Ammon's horn (tissue), 1 donor: ENCODE results near the gene TNFRSF1B.

Source experiments
- DNase-seq: peaks from one replicate; pipeline ENCODE4 v3.0.0-alpha.2; 2016; ENCODE audit warnings: low spot score

The TNFRSF1B gene

DNA sequence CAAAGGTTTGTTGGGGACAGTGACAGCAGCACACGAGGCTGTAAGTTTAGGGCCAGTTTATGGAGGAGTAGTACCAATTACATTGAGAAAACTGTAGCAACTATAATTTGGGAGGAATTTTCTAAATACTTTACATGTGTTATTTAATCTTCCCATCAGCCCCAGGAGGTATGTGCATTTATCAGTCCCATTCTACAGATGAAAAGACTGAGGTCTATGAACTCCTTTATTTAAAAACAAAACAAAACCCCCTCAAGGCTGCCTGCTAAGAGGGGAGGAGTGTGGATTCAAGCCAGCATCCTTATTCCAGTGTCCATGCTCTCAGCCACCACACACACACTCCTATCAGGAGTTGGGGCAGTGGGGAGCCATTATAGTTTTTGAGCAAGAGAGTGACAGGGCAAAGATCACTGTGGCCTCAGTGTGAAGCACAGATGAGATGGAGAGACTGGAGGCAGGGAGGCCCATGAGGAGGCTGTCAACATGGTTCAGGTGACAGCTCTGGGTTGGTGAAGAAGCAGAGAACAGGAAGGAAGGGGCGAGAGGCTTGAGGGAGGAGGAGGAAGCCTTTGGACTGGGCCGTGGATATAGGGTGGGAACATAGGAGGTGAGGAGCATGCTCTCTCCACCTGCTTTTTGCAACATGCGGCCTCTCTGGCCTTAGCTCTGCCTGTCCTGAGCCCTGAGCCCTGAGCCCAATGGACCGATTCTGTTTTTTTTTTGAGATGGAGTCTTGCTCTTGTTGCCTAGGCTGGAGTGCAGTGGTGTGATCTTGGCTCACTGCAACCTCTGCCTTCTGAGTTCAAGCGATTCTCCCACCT is 9.7 kb downstream of the TNFRSF1B start:
- DNase-seq: no peak

DNA sequence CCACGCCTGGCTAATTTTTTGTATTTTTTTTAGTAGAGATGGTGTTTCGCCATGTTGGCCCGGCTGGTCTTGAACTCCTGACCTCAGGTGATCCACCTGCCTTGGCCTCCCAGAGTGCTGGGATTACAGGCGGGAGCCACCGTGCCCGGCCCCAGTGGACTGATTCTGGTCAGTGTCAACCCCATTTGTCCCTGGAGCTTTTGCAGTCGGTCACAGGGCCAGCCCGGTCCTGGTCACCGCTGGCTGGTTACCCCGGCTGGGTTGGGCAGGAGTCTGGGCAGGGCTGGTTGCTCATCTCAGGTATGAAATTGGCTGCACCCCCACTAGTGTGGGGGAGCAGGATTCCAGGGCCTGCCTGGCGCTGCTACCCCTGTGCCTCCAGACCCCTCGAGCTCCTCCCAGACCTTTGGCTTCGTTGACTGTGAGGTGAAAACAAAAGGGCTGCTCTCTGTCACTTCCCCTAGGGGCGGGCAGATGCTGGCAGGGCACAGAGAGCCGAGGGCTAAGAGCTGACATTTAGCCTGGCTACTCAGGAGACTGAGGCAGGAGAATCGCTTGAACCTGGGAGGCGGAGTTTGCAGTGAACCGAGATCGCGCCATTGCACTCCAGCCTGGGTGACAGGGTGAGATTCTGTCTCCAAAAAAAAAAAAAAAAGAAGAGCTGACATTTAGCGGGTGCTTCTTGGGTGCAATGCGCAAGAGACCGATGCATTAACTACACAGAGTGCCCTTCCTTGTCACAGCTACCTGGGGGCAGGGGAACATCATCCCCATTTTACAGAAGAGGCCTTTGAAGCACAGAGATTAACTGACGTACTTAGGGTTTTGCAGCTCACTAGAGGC is 10.6 kb downstream of the TNFRSF1B start:
- DNase-seq: no peak

DNA sequence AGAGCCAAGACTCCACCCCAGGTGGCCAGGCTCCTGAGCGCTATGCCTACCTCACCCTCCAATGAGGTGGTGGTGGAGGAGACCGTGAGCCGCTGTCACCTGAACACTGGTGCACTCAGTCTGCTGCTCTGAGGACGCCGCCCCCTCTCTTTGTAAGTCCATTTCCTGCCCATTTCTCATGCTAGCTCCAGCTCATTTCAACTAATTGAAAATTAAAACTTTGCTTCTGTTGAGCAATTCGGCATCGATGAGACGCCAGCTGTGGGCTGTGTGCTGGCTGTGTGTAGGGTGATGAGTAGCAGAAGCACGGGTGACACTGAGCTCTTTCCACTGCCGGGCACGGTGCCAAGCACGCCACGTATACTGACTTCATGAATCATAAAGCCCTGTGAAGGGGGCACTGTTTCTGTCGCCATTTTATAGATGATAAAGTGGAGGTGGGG is 11.2 kb downstream of the TNFRSF1B start:
- DNase-seq: no peak

DNA sequence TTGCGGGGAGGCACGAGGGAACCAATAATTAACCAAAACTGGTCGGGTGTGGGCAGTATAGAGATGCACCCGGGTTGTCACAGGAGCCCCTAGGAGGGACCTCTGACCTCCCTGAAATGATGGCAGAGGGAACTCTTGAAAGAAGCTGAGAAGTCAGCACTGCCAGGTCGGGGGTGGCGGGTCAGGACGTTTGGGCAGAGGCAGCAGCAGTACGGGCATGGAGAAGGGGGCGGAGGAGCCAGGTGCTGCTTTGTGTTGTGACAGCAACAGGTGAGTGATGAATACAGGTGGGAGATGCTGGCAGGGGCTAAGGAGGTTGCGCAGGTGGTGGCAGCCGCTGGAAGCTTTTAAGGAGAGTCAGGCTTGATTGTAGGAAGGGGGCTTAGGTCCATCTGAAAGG is 11.7 kb downstream of the TNFRSF1B start:
- DNase-seq: no peak

DNA sequence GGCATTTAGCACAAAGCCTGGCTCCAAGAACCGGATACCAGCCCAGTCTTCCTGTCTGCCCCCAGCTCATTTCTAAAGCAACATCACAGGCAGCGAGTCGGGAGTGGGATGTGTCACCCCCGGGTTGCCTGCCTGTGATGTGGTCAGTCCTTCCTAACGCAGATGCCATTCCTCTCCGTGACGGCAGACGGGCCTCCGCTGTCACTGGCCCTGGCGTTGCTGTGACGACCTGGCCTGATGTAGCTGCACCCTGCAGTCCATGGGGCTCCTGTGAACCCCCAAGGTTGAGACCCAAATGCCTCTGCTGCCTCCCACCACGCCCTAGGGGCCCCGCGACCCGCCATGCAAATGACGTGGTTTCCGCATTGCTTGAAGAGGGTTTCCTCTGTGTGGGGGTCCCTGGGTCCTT is 12.3 kb downstream of the TNFRSF1B start:
- no peak for DNase-seq

DNA sequence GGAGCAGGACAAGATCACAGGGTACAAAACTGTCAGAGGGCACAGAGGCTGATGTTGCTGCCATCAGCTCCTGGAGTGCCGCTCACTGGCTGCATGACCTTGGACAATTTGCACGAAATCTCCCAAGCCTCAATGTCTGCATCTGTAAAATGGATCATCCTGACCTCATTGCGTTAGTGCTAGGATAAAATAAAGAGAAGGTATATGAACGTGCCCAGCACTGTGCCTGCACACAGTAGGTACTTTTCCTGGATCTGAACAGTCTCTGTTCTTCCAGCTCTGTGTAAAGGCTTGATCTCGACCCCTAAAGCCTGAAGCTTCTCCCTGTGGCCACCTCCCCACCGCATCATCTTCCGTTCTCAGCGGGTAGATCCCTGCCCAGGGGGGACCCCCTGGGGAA is 12.9 kb downstream of the TNFRSF1B start:
- no peak for DNase-seq

DNA sequence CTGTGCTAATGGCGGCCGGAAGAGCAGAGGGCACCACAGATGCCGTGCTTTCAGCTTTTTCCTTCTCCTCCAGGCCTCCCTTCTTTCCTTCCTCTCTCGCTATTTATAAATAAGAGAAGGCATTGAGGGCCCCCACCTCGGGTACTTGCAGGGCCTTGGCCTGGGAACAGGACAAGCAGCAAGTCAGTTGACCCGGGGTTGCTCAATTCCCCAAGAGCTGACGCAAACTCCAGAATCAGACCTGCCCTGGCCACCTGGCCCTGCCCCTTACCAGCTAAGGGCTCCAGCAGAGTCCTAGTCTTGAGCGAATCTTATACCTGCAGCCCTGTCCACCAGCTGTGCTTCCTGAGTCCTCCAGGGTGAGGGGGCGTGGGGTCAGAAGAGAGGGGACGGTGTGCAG is 13.5 kb downstream of the TNFRSF1B start:
- DNase-seq: peak; percentile 74

DNA sequence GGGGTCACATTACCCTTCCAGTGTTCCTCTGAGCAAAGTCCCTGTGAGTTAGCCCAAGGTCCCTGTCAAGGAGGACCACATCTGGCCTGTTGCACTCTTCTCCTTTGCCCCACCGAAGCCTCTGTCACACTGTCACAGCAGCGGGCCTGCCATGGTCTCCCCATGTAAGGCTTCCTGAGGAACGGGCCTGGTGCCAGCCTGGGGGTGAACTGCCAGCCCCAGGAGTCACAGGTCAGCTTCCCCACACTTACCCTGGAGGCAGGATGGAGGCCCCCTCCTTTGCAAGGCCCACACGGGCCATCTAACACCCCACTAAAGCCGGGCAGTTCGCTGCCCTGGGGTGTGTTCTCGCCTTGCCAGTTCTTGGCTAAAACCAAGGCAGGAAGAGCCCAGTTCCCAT is 14.1 kb downstream of the TNFRSF1B start:
- DNase-seq: no peak

DNA sequence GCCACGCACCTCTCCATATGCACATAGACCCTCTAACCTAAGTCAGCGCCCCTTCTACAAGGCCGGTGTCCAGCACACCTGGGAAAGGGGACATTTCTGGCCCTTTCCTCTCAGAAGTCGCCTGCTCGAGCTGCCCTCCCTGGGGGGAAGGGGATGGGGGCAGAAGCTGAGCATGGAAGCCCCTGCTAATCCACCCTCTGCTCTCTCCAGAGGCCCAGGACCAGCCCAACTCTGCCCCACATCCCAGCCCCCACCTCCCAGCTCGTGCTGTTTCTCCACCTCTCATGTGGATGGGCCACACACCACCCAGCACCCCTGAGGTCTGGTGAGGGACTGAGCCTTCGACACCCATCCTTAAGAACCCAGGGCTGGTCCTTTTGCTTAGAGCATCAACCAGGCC is 14.8 kb downstream of the TNFRSF1B start:
- no peak for DNase-seq

DNA sequence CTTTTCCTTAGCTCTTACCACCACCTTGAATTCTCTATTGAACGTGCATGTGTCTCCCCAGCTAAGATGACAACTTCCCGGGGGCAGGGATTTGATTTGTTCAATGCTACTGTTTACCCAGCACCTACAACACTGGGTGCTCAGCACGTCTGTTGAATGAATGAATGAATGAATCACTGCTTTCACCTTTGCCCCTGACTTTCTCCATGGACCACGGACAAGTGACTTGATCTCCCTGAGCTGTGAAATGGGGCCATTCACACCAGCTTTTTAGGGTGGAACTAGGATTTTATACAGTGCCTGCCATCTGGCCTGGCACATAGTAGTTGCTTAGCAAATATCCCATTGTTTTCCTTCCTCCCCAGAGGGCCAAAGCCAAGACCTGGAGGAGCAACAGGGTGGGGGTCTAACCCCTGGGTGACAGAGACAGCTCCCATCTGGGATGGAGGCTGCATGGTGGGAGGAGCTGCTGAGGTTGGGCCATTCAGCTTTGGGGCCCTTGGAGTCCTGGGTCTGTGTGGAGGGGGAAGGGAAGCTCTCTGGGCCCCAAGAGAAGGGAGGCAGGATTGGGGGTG is 15.7 kb downstream of the TNFRSF1B start:
- DNase-seq: no peak

DNA sequence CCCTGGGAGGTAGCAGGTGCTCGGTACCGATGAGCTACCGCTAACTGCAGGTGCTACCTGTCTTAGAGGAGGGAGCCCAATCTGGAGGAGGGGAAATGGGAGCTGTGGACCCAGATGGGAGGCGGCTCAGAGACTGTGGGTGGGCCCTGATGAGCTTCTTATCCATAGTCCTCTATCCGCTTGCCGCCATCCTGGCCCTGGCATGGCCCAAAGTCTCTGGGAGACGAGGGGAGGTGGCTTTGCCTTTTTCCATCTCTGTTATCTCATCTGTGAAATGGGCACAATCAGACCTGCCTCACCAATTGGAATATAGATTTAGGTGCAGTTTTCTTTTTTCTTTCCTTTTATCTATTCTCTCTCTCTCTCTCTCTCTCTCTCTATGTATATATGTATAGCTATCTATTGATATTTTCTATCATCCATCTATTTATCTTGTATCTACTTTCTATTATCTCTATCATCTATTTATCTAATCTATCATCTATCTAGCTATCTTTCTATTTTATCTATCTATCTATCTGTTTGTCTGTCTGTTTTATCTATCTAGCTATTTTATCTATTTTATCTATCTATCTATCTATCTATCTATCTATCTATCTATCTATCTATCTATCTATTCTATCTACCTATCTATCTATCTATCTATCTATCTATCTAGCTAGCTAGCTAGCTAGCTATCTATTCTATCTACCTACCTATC is 16.5 kb downstream of the TNFRSF1B start:
- DNase-seq: no peak

DNA sequence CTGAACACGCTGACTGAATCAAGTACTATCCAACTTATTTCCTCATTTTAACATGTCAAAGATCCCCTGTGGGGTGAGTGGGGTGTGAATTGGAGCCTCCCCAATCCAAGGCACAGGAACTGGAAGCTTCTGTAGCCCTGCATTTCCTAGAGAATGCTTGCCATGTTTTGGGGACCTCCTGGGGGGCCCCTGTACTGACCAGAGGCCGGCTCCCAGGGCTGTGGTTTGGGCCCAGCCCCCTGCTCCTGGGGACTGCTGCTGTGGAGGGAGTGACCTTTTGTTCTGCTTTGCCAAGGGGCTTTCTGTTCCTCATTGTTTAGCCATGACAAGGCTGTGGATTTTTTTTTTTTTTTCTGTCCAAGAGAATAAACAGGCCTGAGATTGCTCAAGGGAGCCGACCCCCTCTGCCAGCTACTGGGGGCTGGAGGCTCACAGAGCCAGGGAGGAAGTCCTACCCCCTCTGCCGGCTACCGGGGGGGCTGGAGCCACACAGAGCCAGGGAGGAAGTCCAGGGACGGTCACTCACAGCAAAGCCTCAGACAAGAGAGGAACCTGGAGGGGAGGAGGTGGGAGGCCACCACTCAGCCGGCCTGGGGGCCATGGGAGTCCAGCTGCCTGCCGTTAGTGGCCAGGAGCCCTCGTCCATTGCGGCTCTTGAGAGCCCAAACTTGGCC is 17.4 kb downstream of the TNFRSF1B start:
- DNase-seq: peak; percentile 79

DNA sequence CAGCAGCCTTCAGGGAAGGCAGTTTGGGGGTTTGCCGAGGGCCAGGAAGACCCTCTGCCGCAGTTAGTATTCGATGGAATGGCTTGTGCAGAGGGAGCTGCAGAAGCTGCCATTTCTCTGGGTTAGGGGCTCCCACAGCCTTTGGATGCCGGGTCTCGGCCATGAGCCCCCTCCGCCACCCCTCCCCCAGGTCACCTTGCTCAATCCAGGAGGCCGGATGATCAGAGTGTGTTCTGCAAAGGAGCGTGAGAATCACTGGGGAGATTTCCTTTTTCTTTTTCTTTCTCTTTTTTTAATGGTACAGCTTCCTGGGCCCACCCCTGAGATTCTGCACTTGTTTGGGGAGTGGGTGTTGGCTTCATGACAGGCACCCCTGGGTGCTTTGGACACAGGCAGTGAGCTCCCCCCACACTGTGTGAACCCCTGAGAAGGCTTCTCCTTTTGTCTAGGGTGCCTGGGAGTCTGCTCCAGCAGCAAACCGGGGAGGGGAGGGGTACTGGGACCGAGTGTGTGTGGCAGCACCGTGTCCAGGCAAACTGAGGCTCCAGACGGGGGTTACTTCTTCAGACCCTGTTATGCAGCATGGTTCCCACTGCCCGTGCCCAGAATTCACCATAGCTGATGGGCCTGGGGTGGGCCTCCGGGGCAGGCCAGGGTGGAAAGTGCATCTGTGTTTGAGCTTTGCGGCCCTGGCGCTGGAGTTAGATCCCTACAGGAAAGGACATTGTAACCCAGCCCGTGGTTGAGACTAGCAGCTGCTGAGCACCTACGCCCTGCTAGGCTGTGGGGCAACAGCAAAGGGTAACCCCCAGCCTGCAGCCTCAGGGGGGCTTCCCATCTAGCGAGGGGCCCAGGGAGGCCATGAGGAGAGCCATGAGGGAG is 18.5 kb downstream of the TNFRSF1B start:
- no peak for DNase-seq

DNA sequence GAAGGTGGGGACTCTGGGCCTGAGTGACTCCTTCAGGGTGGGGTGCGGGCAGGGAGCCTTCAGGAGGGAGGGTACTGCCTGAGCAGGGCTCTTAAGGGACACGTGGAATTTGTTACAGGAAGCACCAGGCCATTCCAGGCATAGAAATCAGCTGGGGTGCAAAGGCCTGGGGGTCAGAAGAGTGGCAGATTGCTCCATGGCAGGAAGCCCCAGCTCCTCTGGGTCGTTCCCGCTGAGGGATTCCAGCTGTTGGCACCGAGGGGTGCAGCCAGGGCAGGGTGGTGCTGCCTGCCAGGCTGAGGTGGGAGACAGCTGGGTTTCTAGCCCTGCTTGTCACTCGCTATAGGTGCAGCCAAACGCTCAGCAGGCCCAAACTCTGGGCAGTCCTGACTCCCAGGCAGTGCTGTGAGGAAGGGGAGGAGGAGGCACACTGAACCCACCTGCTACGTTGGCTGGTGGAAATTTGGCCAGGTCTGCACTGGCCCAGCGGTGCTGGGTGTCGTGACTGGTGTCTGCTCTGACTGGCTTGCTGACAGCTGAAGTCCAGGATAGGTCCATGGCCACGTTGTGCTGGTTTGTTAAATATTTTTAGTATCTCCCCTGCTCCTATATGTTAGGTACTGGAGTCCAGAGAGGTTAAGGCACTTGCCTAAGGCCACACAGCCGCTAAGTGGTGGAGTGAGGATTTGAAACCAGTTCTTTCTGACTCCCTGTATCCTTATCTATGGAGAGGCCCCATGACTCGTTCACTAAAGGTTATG is 19.3 kb downstream of the TNFRSF1B start:
- no peak for DNase-seq

DNA sequence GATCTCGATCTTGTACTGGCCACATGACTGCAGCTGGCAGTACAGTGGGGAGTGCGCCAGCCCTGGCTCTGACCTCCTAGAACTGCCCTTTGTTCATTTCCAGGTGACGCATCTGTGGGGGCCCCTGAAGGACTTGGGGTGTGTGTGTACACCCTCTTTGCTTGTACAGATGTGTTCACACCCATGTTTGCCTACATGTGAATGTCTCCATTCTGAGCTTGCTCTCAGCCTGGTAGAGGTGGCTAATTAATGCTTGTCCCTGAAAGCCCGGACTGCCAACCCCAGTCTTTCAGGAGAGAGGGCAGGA is 19.8 kb downstream of the TNFRSF1B start:
- DNase-seq: no peak

DNA sequence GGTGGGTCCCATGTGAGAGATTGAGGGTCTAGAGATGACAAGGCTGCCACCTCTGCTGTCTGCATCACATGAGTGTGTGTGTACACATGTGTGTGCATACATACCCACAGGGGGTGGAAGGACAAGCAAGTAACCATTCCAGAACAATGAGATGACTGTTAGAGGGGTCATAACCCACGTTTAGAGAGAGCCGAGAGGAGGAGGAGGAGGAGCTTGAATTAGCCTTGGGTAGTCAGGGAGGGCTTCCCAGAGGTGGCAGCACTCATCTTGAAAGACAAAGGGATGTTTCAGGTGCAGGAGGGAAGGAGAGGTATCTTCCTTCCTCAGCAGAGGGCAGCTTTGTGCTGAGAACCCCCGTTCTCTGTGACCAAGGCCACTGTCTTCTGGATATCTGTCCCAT is 21.3 kb downstream of the TNFRSF1B start:
- DNase-seq: no peak

DNA sequence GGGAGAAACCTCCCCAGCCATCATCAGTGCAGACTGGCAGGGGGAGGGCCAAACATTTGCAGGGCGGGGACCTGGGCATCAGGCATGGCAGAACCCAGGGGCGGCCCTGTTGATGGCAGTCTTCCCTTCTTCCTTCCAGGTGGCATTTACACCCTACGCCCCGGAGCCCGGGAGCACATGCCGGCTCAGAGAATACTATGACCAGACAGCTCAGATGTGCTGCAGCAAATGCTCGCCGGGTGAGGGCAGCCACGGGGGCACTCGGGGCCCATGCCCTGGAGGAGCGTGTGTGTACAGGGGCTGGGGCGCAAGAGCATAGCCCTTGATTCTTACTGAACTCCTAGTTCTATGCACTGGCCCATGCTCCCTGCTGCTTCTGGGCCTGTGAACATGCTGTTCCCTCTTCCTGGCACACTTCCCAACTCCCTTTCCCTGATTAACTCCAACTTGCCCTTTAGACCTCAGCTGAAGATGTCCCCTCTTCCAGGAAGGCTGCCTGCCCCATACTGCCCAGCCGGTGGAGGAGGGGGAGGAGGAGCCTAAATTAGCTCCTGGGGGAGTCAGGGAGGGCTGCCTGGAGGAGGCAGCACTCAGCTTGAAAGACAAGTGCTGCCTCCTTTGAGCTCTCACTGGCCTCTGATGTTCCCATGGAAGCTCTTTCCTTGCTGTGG is 22.0 kb downstream of the TNFRSF1B start:
- no peak for DNase-seq

DNA sequence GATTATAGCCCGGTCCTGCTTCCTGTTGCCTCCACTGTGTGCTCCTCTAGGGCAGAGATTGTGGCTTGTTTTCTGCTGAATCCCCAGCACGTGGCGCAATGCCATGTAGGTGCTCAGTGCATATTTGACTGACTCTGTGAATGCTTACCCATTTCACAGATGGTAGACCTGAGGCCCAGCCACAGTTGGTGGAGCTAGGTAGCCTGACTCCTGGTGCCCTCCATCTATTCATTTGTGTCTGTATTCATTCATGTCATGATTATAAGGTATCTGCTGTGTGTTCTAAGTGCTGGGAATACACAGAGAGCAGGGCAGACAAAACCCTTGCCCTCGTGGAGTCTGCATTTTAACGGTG is 22.5 kb downstream of the TNFRSF1B start:
- no peak for DNase-seq

DNA sequence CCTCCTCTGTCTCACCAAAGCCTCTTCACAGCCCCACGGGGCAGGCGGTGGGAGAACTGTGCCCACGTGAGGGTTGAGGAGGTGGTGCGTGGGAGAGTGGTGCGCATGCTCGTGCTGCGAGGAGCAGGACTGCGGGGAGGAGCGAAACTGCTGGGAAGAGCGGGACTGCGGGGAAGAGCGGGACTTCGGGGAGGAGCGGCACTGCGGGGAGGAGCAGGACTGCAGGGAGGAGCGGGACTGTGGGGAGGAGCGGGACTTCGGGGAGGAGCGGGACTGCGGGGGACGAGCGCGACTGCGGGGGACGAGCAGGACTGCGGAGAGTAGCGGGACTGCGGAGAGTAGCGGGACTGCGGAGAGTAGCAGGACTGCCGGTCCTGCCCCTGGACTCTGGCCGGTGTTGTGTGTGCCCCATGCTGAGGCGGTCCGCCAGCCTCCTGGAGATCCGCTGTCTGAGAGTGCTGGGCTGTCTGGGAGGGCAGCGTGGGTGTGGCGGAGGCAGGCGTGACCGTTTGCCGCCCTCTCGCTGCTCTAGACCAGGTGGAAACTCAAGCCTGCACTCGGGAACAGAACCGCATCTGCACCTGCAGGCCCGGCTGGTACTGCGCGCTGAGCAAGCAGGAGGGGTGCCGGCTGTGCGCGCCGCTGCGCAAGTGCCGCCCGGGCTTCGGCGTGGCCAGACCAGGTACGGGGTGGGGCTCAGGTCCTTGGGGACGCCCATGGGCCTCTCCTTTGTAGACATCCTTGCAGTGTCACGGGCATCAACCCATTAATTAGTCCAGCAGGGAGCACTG is 24.6 kb downstream of the TNFRSF1B start:
- no peak for DNase-seq
